Measurements from ENCODE around the gene HLA-C. TPM values are rescaled to one million over a fixed set of nuclear protein-coding genes. Genes with fewer than 3 reads are reported as not detected.
A peak's percentile ranks its signal among the peaks of the same experiment; 100 is the strongest.

HLA-C gene
- total RNA-seq, 2 experiments from 2014 or later = 333 to 404 TPM

- TF ChIP-seq CTCF (conservative IDR thresholded peaks at IDR 0.05; ENCODE audit: low read length) (no peak), EZH2phosphoT487 (IDR thresholded peaks at IDR 0.05; ENCODE audit: borderline replicate concordance, low read depth, low read length) (no peak)
- peaks cover 8% of the 10 kb centered on the region; the same call in 1 of the 2 replicates for H3K79me2 ChIP-seq (ENCODE audit: insufficient read depth, low read depth, low read length)
- intact Hi-C loops (cut with micrococcal nuclease; ENCODE audit: unreplicated experiment) = loop anchor here (1.0 to 2.0 kb wide), 2 partner anchors 76 to 84 kb away; partner anchors contain the start of gene HLA-B
- peak overlapping the region; percentile 61 for H3K27ac ChIP-seq (ENCODE audit: low read depth, low read length, poor library complexity, severe bottlenecking)
- H3K9me2 ChIP-seq (ENCODE audit: insufficient read depth, low read length) = no peaks in the 10 kb centered on the region
- peak overlapping the region; percentile 83 for H3K4me2 ChIP-seq (ENCODE audit: low read length)
- BruUV-seq (replicated peaks) = no TSS peak
- ChIA-PET POLR2A (no interaction called here), CTCF (ENCODE audit: unreplicated experiment) (no interaction called here)
- no peaks in the 10 kb centered on the region for H3K9me3 ChIP-seq (ENCODE audit: low read length)
- no peaks in the 10 kb centered on the region for H4K20me1 ChIP-seq (ENCODE audit: insufficient read depth, low read length)
- peaks cover 68% of the 10 kb centered on the region for H3K4me1 ChIP-seq (ENCODE audit: insufficient read depth, low read length, poor library complexity, severe bottlenecking)
- peak overlapping the region; percentile 70; the same call in 1 of the 2 replicates for H2AFZ ChIP-seq (ENCODE audit: low read length)
- peak; percentile 42 for DNase-seq (ENCODE audit: low spot score)
- peaks cover 24% of the 10 kb centered on the region for H3K36me3 ChIP-seq (ENCODE audit: insufficient read depth, low read length)
- H3K4me3 ChIP-seq (ENCODE audit: low read depth, low read length, poor library complexity, severe bottlenecking) = peak overlapping the region; percentile 91
Measured at GRCh38 chr6:31272836-31273626, 1.1 kb upstream of the HLA-C start.

- peaks cover 62% of the 10 kb centered on the region for H3K4me1 ChIP-seq (ENCODE audit: insufficient read depth, low read length, poor library complexity, severe bottlenecking)
Measured at GRCh38 chr6:31272436-31272835, 544 bp upstream of the HLA-C start.

More at GRCh38 chr6:31272436-31272835, 544 bp upstream of the HLA-C start:
- Histone ChIP-seq H3K9me2 (ENCODE audit: insufficient read depth, low read length) (no peaks in the 10 kb centered on the region), H3K27ac (ENCODE audit: low read depth, low read length, poor library complexity, severe bottlenecking) (peak overlapping the region; percentile 61), H3K79me2 (ENCODE audit: insufficient read depth, low read depth, low read length) (peaks cover 8% of the 10 kb centered on the region; the same call in 1 of the 2 replicates), H2AFZ (ENCODE audit: low read length) (peak overlapping the region; percentile 70; the same call in 1 of the 2 replicates), H4K20me1 (ENCODE audit: insufficient read depth, low read length) (no peaks in the 10 kb centered on the region), H3K4me2 (ENCODE audit: low read length) (peak overlapping the region; percentile 83), H3K4me3 (ENCODE audit: low read depth, low read length, poor library complexity, severe bottlenecking) (peak overlapping the region; percentile 91), H3K36me3 (ENCODE audit: insufficient read depth, low read length) (peaks cover 29% of the 10 kb centered on the region), H3K9me3 (ENCODE audit: low read length) (no peaks in the 10 kb centered on the region)
- peak; percentile 30 for DNase-seq (ENCODE audit: low spot score)
- POLR2A ChIA-PET = no interaction called here
- no peak for TF ChIP-seq EZH2phosphoT487 (IDR thresholded peaks at IDR 0.05; ENCODE audit: borderline replicate concordance, low read depth, low read length)
- no peak for TF ChIP-seq CTCF (conservative IDR thresholded peaks at IDR 0.05; ENCODE audit: low read length)
- intact Hi-C loops (cut with micrococcal nuclease; ENCODE audit: unreplicated experiment) = loop anchor here (1.0 to 2.0 kb wide), 2 partner anchors 75 to 84 kb away; partner anchors contain the start of gene HLA-B
- CTCF ChIA-PET (ENCODE audit: unreplicated experiment) = no interaction called here
- BruUV-seq (replicated peaks) = TSS peak; percentile 87

All from OCI-LY7 (cell line).